GM21526 (cell line): ENCODE results near the gene CELF4.

Experiments used
- ATAC-seq: cut with Tn5 transposase; IDR thresholded peaks from one replicate; pipeline ENCODE4 v1.9.1; 2021; ENCODE audit warnings: moderate library complexity; ENCODE audit not compliant: unreplicated experiment, low FRiP score

Gene CELF4

GRCh38 chr18:37450434-37451132, 115.0 kb downstream of the CELF4 start:
- ATAC-seq = no peak

GRCh38 chr18:37449618-37450017, 116.0 kb downstream of the CELF4 start:
- ATAC-seq = no peak

- no peak for ATAC-seq
Measured at GRCh38 chr18:37448946-37449345, 116.7 kb downstream of the CELF4 start.

GRCh38 chr18:37447962-37448888, 117.4 kb downstream of the CELF4 start:
- no peak for ATAC-seq

- ATAC-seq = no peak
Measured at GRCh38 chr18:37445836-37446235, 119.8 kb downstream of the CELF4 start.

GRCh38 chr18:37445368-37445767, 120.2 kb downstream of the CELF4 start:
- no peak for ATAC-seq

GRCh38 chr18:37443325-37444055, 122.1 kb downstream of the CELF4 start:
- no peak for ATAC-seq

- no peak for ATAC-seq
Measured at GRCh38 chr18:37442477-37442876, 123.1 kb downstream of the CELF4 start.

- no peak for ATAC-seq
Measured at GRCh38 chr18:37441821-37442220, 123.8 kb downstream of the CELF4 start.

- no peak for ATAC-seq
Measured at GRCh38 chr18:37440206-37440605, 125.4 kb downstream of the CELF4 start.

- ATAC-seq = no peak
Measured at GRCh38 chr18:37438417-37439180, 127.0 kb downstream of the CELF4 start.

- no peak for ATAC-seq
Measured at GRCh38 chr18:37435996-37436395, 129.6 kb downstream of the CELF4 start.

- no peak for ATAC-seq
Measured at GRCh38 chr18:37435150-37435867, 130.3 kb downstream of the CELF4 start.

- no peak for ATAC-seq
Measured at GRCh38 chr18:37434161-37434860, 131.3 kb downstream of the CELF4 start.

GRCh38 chr18:37432436-37433195, 133.0 kb downstream of the CELF4 start:
- no peak for ATAC-seq

GRCh38 chr18:37430357-37431076, 135.1 kb downstream of the CELF4 start:
- ATAC-seq = no peak

GRCh38 chr18:37429791-37430190, 135.8 kb downstream of the CELF4 start:
- no peak for ATAC-seq
